Ascending aorta (tissue), 2 donors: Measurements from ENCODE around the gene ADAMTS14. TPM values are rescaled to one million over a fixed set of nuclear protein-coding genes. Genes with fewer than 3 reads are reported as not detected.

Experiments
- DNase-seq, 2 donors: peaks; one replicate each; pipeline ENCODE4 v3.0.0-alpha.2; 2019; ENCODE audit warnings: low spot score in 2 of 2
- H3K27ac ChIP-seq, 2 donors: fragments of 200-600 bp; sonication (generic); one replicate each; pipeline ENCODE4 v1.5.1; 2016 to 2017; ENCODE audit warnings: mild to moderate bottlenecking in 1 of 2
- H3K27me3 ChIP-seq: fragments of 200-600 bp; sonication (generic); one replicate; pipeline ENCODE4 v1.5.1; 2017
- H3K36me3 ChIP-seq, 2 donors: fragments of 200-600 bp; sonication (generic); one replicate each; pipeline ENCODE4 v1.5.1; 2016
- H3K4me1 ChIP-seq, 2 donors: fragments of 200-600 bp; sonication (generic); one replicate each; pipeline ENCODE4 v1.5.1; 2016 to 2017; ENCODE audit warnings: mild to moderate bottlenecking in 1 of 2
- H3K4me3 ChIP-seq, 2 donors: fragments of 200-600 bp; sonication (generic); one replicate each; pipeline ENCODE4 v1.5.1; 2016 to 2017; ENCODE audit warnings: mild to moderate bottlenecking in 1 of 2
- H3K9me3 ChIP-seq, 2 donors: fragments of 200-600 bp; sonication (generic); one replicate each; pipeline ENCODE4 v1.5.1; 2016
- CTCF ChIP-seq, 3 experiments: fragments of 200-600 bp in 2 of 3; fragments of 450-650 bp in 1 of 3; sonication (generic) in 2 of 3; IDR thresholded peaks; one replicate each; pipeline ENCODE4 v1.5.1; 2016 to 2019; ENCODE audit warnings: antibody characterized with exemption in 3 of 3, mild to moderate bottlenecking in 1 of 3, moderate library complexity in 1 of 3
- intact Hi-C: fragments of 100-400 bp; cut with DNase I; formaldehyde crosslinking; loops from one replicate; pipeline ENCODE4 v1.15.1; 2023
- total RNA-seq: library from RNA; depleted of rRNA; stranded (reverse); fragments of >200 nt; gene quantifications from one replicate; pipeline ENCODE4 v1.1.0, GENCODE V29; 2016

ADAMTS14 gene
- total RNA-seq, 1 donor from 2014 or later, result 0.32 TPM

- Histone ChIP-seq H3K27me3 (no peaks in the 10 kb centered on the region), H3K9me3 (no peaks in the 10 kb centered on the region), H3K4me3 (no peak overlapping the region), H3K36me3 (no peaks in the 10 kb centered on the region), H3K4me1 (peaks cover 0 to 3% of the 10 kb centered on the region in 2 donors), H3K27ac (no peak overlapping the region)
- no peak for DNase-seq
- intact Hi-C loops, result no loop called here
- no peak for TF ChIP-seq CTCF (IDR thresholded peaks at IDR 0.05)
These were observed 76.7 kb downstream of the ADAMTS14 start for GRCh38 chr10:70748801-70749573.

- no peak for DNase-seq
- peaks cover 0 to 3% of the 10 kb centered on the region in 2 donors for H3K4me1 ChIP-seq
These were observed 77.5 kb downstream of the ADAMTS14 start for GRCh38 chr10:70749756-70750155.

GRCh38 chr10:70750156-70750703 is 77.9 kb downstream of the ADAMTS14 start:
- no peak for TF ChIP-seq CTCF (IDR thresholded peaks at IDR 0.05)
- intact Hi-C loops, result loop anchor here (2.0 kb wide), 1 partner anchor 47 kb away; no protein-coding TSS in a partner anchor

More at GRCh38 chr10:70749756-70750155, 77.5 kb downstream of the ADAMTS14 start:
- Histone ChIP-seq H3K9me3 (no peaks in the 10 kb centered on the region), H3K36me3 (no peaks in the 10 kb centered on the region), H3K4me3 (no peak overlapping the region), H3K27me3 (no peaks in the 10 kb centered on the region), H3K27ac (no peak overlapping the region)
- intact Hi-C loops, result loop anchor here (2.0 kb wide), 1 partner anchor 47 kb away; no protein-coding TSS in a partner anchor
- no peak for TF ChIP-seq CTCF (IDR thresholded peaks at IDR 0.05)

GRCh38 chr10:70751356-70751755 is 79.0 kb downstream of the ADAMTS14 start:
- no peaks in the 10 kb centered on the region for H3K36me3 ChIP-seq
- no peak overlapping the region for H3K4me3 ChIP-seq
- intact Hi-C loops, result loop anchor here (2.0 kb wide), 1 partner anchor 45 kb away; no protein-coding TSS in a partner anchor
- H3K27me3 ChIP-seq, result no peaks in the 10 kb centered on the region
- TF ChIP-seq CTCF (IDR thresholded peaks at IDR 0.05), result no peak
- no peaks in the 10 kb centered on the region for H3K9me3 ChIP-seq
- H3K27ac ChIP-seq, result no peak overlapping the region
- peaks cover 0 to 3% of the 10 kb centered on the region in 2 donors for H3K4me1 ChIP-seq
- no peak for DNase-seq

More at GRCh38 chr10:70750156-70750703, 77.9 kb downstream of the ADAMTS14 start:
- no peaks in the 10 kb centered on the region for H3K27me3 ChIP-seq
- no peaks in the 10 kb centered on the region for H3K36me3 ChIP-seq
- no peak for DNase-seq
- no peak overlapping the region for H3K4me3 ChIP-seq
- H3K9me3 ChIP-seq, result no peaks in the 10 kb centered on the region
- no peak overlapping the region for H3K27ac ChIP-seq
- H3K4me1 ChIP-seq, result peaks cover 0 to 3% of the 10 kb centered on the region in 2 donors

GRCh38 chr10:70751991-70752390 is 79.7 kb downstream of the ADAMTS14 start:
- intact Hi-C loops, result loop anchor here (2.0 kb wide), 1 partner anchor 45 kb away; no protein-coding TSS in a partner anchor
- H3K4me3 ChIP-seq, result no peak overlapping the region
- TF ChIP-seq CTCF (IDR thresholded peaks at IDR 0.05), result no peak
- no peaks in the 10 kb centered on the region for H3K9me3 ChIP-seq
- H3K27ac ChIP-seq, result no peak overlapping the region
- no peaks in the 10 kb centered on the region for H3K27me3 ChIP-seq
- H3K4me1 ChIP-seq, result peaks cover 0 to 1% of the 10 kb centered on the region in 2 donors
- no peaks in the 10 kb centered on the region for H3K36me3 ChIP-seq
- no peak for DNase-seq
